Frontal cortex (tissue), 4 donors: ENCODE results near the gene MFSD11. TPM values are rescaled to one million over a fixed set of nuclear protein-coding genes. Genes with fewer than 3 reads are reported as not detected.
"Not testable (repeated sequence)": the region's sequence is repeated elsewhere in the genome, so short reads cannot be mapped to it uniquely, and the experiment has no call there.

Source experiments
- DNase-seq, 2 donors: peaks; one replicate each; pipeline ENCODE4 v3.0.0; 2012; ENCODE audit warnings: low spot score in 2 of 2
- FAIRE-seq: peaks from 2 replicates; lab custom pipeline; 2012; peaks lifted over from hg19 to GRCh38; lab: Jason Lieb, UNC
- total RNA-seq: library from RNA; depleted of rRNA; stranded (reverse); fragments of >200 nt; gene quantifications from one replicate; pipeline ENCODE4 v1.2.3, GENCODE V29; 2014
- donor health status: control.
- donor health status: control.
- donor health status: control.

Gene MFSD11
- total RNA-seq, 1 donor from 2014 or later, result 73.0 TPM

DNA sequence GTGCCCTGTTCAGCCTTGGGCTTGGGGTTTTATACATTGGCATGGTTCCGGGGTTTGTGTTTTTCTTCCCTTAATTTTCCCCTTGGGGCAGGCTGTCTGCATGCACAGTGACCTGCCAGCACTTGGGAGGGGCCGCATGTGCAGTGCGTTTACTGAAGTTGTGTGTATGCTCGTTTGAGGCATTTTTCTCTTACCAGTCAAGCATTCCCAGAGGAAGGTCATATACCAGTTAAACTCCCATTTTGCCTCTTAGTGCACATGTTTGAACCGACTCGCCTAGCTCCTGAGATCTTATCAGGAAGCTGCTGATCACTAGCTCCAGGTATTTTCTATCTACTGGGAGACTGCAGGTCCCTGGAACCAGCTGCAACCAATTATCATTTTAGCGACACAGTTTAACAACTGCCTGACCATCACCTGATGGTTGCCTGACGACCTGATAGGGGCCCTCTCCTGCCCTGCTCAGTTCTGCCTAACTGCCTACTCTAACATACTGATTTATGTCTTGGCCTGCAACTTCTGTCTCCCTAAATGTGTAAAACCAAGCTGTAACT is 51.4 kb downstream of the MFSD11 start:
- FAIRE-seq (no peak), DNase-seq (no peak)

DNA sequence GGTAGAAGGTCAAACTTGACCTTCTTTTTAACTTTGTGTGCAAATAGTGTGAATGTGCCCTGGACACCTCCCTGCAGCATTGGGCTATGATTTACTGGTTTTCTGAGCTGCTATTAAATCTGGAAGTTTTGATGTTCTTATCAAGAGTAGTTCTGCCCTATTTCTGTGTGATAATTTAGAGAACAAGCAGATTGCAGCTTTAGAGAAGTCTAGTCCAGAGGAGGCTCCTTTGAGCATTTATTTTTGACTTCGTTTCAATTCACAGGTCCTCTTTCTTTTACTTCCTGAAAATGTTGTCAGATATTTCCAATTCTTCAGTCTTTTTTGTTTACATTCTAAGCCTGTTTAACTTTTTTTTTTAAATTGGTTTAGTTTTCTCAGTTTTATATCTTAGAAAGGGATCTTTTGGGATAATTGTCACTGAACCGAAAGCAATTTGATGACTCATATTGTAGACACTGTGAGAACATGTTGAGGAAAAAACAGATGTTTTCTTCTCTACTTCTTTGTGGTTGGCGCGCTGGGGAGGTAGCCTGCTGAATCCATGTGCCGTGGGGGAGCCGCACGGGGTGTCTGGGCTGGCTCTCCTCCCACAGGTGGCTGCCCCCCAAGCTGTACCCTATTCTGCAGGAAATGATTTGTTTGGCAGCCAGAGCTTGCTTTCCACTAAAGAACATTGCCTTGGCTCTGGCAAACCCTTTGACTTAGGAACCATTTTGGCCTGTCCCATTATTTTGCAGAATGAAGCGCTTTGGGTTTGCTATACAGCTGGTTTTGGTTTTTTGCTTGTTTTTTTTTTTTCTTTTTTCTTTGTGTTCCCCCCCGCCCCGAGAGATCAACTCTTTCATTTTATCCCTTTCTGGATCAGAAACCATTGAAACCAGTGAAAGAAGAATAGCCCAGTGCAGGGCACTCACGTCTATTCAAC is 53.4 kb downstream of the MFSD11 start:
- DNase-seq (peak in 1 of 2 donors; percentile 44), FAIRE-seq (no peak)

DNA sequence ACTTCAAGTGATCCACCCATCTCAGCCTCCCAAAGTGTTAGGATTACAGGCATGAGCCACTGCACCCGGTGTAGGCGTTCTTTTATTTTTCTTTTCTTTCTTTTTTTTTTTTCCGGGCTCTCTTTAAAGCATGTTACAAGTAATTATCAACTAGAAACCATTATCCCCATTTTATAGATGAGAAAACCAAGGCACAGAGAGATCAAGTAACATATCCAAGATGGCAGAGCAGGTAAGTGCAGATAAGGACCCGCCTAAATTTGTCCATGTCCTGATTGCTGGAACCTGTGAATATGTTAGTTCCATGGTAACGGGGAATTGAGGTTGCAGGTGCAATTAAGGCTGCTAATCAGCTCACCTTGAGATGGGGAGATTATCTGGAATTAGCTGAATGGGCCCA is 54.4 kb downstream of the MFSD11 start:
- no peak for FAIRE-seq
- no peak for DNase-seq

DNA sequence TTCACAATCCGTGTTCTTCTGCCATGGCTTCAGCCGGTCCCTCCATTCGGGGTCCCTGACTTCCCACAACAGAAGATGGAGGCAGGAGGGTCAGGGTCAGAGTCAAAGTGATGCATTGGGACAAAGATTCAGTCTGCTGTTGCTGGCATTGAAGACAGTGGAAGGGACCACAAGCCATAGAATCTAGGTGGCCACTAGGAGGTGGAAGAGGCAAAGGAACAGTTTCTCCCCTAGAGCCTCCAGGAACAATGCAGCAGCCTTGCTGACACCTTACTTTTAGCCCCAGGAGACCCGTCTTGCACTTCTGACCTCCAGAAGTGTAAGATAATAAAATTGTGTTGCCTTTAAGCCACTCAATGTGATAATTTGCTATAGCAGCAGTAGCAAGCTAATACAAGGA is 55.9 kb downstream of the MFSD11 start:
- DNase-seq (no peak), FAIRE-seq (no peak)

DNA sequence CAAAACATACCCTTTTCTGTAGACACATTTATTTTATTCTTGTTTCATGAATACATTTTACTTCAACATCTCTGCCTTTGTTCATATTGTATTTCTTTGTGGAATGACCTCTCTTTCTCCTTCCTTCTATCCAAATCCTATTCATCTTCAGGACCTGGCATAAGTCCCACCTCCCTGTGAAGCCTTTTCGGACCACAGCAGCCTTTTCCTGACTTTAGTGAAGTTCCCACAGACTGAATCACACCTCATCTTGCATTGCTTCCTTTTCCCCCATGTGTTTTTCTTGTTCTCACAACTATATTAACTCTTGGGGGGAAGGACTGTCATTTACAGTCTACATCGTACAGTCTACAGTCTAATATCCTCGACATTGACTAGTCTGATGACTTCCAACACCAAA is 58.2 kb downstream of the MFSD11 start:
- no peak for FAIRE-seq
- DNase-seq, result no peak

DNA sequence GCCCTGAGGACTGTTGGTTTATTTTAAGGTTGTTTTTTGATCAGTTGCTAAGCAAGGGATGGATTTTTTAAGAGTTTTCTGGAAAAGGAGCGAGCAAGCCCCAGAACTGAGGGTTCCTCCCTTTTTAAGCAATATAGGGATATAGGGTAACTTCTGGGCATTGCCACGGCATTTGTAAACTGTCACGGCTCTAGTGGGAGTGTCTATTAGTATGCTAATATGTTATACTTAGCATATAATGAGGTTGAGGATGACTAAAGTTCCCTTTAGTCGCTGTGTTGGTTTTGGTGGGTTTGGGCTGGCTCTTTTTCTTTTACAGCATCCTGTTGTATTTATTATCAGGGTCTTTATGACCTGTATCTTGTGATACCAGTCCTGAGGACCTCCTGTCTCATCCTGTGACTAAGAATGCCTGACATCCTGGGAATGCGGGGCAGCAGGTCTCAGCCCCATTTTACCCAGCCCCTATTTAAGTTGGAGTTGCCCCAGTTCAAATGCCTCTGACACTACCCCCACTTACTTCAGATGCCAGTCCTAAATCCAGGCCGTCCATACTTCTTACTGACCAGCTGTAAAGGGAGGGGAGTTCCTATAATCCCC is 59.4 kb downstream of the MFSD11 start:
- no peak for FAIRE-seq
- no peak for DNase-seq

DNA sequence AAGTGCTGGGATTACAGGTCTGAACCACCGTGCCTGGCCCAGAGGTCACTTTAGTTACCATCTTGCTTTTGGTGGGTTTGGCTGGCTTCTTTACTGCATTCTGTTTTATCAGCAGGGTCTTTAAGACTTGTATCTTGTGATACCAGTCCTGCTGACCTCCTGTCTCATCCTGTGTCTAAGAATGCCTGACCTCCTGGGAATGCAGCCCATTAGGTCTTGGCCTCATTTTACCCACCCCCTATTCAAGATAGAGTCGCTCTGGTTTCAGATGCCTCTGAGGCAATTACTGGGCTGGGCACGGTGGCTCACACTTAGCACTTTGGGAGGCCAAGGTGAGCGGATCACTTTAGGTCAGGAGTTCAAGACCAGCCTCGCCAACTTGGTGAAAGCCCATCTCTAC is 63.8 kb downstream of the MFSD11 start:
- no peak for FAIRE-seq
- no peak for DNase-seq

DNA sequence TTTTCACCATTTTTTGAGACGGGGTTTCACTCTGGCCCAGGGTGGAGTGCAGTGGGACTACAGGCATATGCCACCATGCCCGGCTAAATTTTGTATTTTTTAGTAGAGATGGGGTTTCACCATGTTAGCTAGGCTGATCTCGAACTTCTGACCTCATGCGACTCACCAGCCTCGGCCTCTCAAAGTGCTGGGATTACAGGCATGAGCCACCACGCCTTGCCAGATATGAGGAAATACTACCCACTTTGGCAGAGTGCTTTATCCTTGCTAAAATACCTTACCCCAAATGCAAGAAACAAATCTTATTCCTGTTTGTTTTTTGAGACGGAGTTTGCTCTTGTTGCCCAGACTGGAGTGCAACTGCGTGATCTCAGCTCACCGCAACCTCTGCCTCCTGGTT is 67.4 kb downstream of the MFSD11 start:
- FAIRE-seq (no peak), DNase-seq (no peak)

DNA sequence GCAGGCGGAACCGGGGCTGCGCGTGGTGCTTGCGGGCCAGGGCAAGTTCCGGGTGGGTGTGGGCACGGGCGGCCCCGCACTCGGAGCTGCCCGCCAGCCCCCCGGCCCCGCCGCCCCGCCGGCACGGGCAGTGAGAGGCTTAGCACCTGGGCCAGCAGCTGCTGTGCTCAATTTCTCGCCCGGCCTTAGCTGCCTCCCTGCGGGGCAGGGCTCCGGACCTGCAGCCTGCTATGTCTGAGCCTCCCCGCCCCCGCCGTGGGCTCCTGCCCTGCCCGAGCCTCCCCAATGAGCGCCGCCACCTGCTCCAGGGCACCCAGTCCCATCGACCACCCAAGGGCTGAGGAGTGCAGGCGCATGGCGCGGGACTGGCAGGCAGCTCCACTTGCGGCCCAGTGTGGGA is 68.2 kb downstream of the MFSD11 start:
- FAIRE-seq, DNase-seq: not testable (repeated sequence)

DNA sequence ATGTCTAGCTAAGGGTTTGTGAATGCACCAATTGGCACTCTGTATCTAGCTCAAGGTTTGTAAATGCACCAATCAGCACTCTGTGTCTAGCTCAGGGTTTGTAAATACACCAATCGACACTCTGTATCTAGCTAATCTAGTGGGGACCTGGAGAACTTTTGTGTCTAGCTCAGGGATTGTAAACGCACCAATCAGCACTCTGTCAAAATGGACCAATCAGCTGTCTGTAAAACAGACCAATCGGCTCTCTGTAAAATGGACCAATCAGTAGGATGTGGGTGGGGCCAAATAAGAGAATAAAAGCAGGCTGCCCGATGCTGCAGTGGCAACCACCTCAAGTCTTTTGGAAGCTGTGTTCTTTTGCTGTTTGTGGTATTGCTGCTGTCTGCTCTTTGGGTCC is 68.8 kb downstream of the MFSD11 start:
- not testable (repeated sequence) for DNase-seq, FAIRE-seq

DNA sequence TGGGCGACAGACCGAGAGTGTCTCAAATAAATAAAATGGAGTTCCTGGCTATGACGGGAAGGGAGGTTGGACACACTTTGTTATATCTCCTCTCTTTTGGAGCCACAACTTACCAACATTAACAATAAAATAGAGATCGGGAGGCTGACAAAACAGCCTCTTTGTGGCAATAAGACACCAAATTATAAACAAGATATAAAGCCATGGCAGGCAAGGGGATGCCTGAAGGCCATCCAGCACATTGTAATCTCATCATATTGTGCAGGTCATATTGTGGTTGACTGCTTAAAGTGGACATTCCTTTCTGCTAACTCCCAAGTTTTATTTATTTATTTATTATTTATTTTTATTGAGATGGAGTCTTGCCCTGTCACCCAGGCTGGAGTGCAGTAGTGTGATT is 70.4 kb downstream of the MFSD11 start:
- DNase-seq (no peak), FAIRE-seq (no peak)

DNA sequence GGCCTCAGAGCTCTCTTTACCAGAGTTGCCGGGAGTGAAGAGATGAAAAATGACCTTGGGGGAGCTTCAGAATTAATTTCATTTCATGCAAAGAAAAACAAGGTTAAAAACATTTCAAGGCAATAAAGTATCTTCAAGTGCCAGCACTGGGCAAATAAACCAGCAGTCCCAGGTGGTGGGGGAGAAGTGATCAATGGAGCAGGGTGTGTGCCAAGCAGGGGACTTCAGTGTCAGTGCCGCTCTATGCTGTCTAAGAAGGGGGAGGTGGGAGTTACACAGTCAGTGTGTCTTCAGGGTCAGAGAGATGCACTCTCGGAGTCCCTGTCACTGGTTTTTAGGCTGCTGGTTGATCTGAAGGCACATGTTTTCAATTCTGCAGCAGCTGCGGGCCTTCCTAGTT is 73.0 kb downstream of the MFSD11 start:
- peak in 1 of 2 donors; percentile 27 for DNase-seq
- FAIRE-seq, result no peak

DNA sequence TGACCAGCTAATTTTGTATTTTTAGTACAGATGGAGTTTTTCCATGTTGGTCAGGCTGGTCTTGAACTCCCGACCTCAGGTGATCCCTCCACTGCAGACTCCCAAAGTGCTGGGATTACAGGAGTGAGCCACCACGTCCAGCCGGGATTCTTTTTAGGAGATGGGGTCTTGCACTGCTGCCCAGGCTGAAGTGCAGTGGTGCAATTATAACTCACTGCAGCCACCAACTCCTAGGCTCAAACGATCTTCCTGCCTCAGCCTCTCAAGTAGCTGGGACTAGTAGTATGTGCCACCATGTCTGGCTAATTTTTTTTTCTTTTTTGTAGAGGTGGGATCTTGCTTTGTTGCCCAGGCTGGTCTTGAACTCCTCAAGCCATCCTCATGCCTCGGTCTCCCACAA is 73.9 kb downstream of the MFSD11 start:
- DNase-seq (no peak), FAIRE-seq (no peak)

DNA sequence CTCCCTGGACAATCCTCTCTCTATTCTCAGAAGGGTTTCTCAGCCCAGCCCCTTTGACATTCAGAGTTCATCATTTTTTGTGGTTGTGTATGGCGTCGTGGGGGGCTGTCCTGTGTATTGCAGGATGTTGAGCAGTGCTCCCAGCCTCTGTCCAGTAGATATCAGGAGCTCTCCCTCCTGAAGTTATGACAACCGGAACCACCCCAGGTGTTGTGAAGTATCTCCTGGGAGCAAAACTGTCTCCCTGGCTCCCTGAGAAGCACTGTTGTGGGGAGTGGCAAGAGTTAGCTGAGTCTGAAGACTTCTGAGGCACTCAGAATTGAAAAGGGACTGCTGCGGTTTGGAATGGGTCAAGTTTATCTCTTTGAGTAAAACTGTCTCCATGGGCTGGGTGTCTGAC is 74.3 kb downstream of the MFSD11 start:
- DNase-seq, result no peak
- FAIRE-seq, result no peak

DNA sequence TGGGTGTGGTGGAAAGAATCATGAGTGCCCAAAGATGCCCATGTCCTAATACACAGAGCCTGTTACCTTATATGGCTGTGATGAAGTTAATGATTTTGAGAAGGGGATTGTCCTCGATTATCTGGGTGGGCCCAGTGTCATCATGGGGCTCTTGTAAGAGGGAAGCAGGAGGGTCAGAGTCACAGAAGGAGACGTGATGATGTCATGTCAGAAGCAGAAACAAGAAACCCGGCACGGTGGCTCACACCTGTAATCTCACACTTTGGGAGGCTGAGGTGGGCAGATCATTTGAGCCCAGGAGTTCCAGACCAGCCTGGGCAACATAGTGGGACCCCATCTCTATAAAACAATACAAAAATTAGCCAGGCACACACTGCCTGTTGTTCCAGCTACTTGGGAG is 75.0 kb downstream of the MFSD11 start:
- no peak for FAIRE-seq
- DNase-seq, result no peak

DNA sequence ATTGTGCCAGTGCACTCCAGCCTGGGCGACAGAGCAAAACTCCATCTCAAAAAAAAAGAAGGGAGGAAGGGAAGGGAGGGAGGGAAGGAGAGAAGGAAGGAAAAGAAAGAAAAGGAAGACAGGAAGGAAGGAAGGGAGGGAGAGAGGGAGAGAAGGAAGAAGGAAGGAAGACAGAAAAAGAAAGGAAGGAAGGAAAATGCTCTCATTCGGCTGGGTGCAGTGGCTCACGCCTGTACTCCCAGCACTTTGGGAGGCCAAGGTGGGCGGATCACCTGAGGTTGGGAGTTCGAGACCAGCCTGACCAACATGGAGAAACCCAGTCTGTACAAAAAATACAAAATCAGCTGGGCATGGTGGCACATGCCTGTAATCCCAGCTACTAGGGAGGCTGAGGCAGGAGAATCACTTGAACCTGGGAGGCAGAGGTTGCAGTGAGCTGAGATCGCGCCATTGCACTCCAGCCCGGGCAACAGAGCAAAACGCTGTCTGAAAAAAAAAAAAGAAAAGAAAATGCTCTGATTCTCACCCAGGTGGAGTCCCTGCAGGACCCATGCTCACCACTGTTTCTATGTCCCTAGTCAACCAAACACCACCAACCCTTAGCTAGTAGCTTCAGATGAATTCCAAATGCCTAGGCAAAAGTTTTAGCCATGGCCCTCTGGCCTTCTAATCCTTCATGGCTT is 78.1 kb downstream of the MFSD11 start:
- not testable (repeated sequence) for DNase-seq, FAIRE-seq

DNA sequence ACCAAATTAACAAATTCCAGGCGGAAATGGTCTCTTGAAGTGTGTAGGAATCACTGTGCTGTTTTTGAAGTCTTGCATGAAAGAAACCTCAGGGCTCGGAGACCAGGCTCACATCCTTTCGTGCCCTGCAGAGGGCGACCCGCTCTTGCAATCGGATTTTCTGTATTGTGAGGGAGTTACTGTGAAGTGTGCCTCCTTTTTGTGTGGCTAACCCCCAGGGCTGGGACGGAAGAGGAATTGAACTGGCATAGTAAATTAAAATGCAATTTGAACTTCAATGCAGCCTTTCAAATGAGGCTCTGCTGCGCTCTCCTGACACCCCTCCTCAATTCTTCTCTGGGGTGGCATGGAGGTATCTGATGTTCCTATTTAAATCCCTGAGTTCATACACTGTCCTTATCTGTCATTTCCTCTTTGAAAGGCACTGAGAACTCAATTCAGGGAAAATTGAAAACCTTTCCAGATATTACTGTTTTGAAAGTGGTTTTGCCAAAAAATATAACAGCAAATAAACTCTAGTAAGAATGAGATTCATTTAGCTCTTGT is 78.7 kb downstream of the MFSD11 start:
- FAIRE-seq, result no peak

DNA sequence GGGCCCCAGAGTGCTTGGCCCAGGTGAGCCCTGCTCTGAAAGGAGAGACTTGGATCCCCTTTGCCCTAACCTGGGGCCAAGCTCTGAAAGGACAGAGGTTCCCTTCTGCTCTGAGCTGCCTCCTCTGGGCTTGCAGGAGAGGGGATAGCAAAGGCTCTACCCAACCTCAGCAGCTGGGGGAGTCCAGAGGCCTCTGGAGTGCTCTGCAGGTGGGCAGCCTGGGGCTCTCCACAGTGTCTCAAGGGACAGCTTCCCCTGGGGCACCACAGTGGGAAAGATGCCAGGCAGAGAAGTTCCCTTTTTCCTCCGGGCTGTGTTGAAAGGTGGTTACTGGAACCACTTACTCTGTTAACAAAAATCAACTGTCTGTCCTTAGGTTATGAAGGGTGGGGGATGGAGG is 82.1 kb downstream of the MFSD11 start:
- DNase-seq, result no peak
- no peak for FAIRE-seq

More for the DNA sequence above, 78.7 kb downstream of the MFSD11 start:
- DNase-seq, result peak in 1 of 2 donors; percentile 57

DNA sequence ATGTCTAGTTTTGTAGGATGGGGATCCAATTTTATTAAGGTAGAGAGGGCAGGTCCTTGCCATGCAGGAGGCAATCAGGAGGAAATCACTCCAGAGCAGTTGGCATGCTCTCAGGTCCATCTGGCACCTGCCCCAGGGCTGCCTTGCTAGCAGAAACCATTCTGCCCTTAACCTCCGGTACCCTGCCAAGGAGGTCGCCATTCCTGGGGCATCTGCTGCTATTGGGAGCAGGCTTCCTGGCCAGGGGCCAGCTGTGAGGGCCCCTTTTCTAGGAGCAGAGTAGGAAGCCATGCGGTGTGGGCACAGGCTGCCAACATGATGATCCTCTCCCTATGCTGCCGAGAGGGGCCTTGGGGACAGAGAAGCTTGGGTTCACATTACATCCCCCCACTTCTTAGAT is 82.6 kb downstream of the MFSD11 start:
- FAIRE-seq (no peak), DNase-seq (no peak)

DNA sequence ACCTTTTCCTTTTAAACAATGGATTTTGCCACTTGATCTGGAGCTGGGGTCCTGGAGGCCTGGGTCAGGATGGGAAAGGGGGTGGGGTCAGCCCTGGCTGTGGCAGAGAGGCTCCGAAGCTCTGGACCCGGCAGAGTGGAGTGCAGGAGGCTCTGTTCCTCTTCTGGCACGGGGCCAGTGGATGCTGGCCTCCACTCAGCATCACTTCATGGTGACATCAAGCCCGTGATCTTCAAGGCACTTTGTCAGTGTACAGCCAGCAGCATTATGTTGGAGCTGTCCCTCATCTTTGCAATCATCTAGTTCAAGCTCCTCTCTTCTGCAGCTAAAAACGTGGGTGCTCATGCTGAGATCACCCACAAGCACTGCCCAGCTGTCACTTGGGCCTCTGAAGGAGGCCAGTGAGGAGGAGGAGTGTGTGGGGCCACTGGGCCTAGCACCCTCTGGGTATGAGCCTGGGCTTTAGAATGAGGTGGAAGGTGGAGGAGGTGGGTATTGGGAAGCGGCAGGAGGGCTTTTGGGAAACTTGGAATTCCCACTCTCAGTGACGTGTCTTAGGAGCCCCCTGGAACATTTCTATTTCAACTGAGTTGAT is 84.4 kb downstream of the MFSD11 start:
- DNase-seq (no peak), FAIRE-seq (no peak)
